HL-60 (cell line): ENCODE results near the gene USP6.

Source experiments
- DNase-seq, 2 experiments: peaks; one replicate each; pipeline ENCODE4 v3.0.0-alpha.2; 2010 to 2020; ENCODE audit warnings: low read depth in 1 of 2, low spot score in 1 of 2
- H3K27ac ChIP-seq: fragments of 250-450 bp; sonication (Bioruptor Pico); replicated peaks from 2 replicates; pipeline ENCODE4 v1.5.1; 2020; ENCODE audit warnings: mild to moderate bottlenecking, moderate library complexity
- H3K27me3 ChIP-seq: fragments of 250-450 bp; sonication (Bioruptor Pico); 2 replicates; pipeline ENCODE4 v1.5.1; 2021; ENCODE audit warnings: mild to moderate bottlenecking, moderate library complexity; ENCODE audit not compliant: insufficient read depth, poor library complexity, severe bottlenecking
- H3K4me3 ChIP-seq: replicated peaks from 2 replicates; pipeline ENCODE4 v1.5.1; 2011; ENCODE audit warnings: mild to moderate bottlenecking, control low read depth, low read length; ENCODE audit not compliant: insufficient read depth
- GABPA ChIP-seq: IDR thresholded peaks from 2 replicates; pipeline ENCODE4 v1.6.1; 2012; ENCODE audit warnings: low read depth
- POLR2AphosphoS5 ChIP-seq: IDR thresholded peaks from 2 replicates; pipeline ENCODE4 v1.6.1; 2012; ENCODE audit warnings: low read depth
- SPI1 ChIP-seq: IDR thresholded peaks from 2 replicates; pipeline ENCODE4 v1.6.1; 2012; ENCODE audit warnings: low read depth, mild to moderate bottlenecking, borderline replicate concordance
- TF ChIP-seq, protein P1 (sequence below): IDR thresholded peaks from one replicate; pipeline ENCODE4 v1.5.1; 2011; ENCODE audit warnings: low read length, control low read depth, inconsistent platforms; ENCODE audit not compliant: insufficient read depth
- TF ChIP-seq, protein P2 (sequence below): IDR thresholded peaks from 2 replicates; pipeline ENCODE4 v1.6.1; 2012; ENCODE audit warnings: low read depth; ENCODE audit not compliant: insufficient replicate concordance

USP6 gene

DNA sequence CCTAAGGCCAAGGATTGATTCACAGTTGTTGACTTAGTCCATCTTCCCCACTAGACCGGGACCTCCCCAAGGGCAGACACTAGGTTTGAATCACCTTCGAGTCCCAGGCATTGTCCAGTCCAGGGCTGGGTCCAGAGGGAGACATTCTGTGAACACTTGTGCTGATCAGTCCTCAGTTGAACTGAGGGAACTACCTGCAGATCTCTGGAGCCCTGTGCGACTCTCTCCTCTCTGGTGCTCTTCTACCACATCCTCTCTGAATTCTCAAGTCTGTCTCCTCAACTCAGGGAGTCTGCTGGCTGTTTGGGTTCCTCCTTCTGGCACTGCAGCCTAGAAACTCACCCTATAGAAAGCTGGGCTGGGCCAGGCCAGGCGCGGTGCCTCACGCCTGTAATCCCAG, 15.0 kb upstream of the USP6 start:
- no peaks in the 10 kb centered on the region for H3K27me3 ChIP-seq
- no peak overlapping the region for H3K27ac ChIP-seq
- H3K4me3 ChIP-seq, result no peak overlapping the region
- DNase-seq, result no peak
- TF ChIP-seq GABPA, result no peak
- no peak for TF ChIP-seq POLR2AphosphoS5
- TF ChIP-seq, protein P1, sequence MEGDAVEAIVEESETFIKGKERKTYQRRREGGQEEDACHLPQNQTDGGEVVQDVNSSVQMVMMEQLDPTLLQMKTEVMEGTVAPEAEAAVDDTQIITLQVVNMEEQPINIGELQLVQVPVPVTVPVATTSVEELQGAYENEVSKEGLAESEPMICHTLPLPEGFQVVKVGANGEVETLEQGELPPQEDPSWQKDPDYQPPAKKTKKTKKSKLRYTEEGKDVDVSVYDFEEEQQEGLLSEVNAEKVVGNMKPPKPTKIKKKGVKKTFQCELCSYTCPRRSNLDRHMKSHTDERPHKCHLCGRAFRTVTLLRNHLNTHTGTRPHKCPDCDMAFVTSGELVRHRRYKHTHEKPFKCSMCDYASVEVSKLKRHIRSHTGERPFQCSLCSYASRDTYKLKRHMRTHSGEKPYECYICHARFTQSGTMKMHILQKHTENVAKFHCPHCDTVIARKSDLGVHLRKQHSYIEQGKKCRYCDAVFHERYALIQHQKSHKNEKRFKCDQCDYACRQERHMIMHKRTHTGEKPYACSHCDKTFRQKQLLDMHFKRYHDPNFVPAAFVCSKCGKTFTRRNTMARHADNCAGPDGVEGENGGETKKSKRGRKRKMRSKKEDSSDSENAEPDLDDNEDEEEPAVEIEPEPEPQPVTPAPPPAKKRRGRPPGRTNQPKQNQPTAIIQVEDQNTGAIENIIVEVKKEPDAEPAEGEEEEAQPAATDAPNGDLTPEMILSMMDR, result no peak
- TF ChIP-seq, protein P2, sequence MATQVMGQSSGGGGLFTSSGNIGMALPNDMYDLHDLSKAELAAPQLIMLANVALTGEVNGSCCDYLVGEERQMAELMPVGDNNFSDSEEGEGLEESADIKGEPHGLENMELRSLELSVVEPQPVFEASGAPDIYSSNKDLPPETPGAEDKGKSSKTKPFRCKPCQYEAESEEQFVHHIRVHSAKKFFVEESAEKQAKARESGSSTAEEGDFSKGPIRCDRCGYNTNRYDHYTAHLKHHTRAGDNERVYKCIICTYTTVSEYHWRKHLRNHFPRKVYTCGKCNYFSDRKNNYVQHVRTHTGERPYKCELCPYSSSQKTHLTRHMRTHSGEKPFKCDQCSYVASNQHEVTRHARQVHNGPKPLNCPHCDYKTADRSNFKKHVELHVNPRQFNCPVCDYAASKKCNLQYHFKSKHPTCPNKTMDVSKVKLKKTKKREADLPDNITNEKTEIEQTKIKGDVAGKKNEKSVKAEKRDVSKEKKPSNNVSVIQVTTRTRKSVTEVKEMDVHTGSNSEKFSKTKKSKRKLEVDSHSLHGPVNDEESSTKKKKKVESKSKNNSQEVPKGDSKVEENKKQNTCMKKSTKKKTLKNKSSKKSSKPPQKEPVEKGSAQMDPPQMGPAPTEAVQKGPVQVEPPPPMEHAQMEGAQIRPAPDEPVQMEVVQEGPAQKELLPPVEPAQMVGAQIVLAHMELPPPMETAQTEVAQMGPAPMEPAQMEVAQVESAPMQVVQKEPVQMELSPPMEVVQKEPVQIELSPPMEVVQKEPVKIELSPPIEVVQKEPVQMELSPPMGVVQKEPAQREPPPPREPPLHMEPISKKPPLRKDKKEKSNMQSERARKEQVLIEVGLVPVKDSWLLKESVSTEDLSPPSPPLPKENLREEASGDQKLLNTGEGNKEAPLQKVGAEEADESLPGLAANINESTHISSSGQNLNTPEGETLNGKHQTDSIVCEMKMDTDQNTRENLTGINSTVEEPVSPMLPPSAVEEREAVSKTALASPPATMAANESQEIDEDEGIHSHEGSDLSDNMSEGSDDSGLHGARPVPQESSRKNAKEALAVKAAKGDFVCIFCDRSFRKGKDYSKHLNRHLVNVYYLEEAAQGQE, result no peak
- TF ChIP-seq SPI1, result no peak

- peak in 1 of 2 experiments; percentile 3 for DNase-seq
- no peak overlapping the region for H3K27ac ChIP-seq
Observed at GRCh38 chr17:5110816-5111215, 5.0 kb upstream of the USP6 start.

DNA sequence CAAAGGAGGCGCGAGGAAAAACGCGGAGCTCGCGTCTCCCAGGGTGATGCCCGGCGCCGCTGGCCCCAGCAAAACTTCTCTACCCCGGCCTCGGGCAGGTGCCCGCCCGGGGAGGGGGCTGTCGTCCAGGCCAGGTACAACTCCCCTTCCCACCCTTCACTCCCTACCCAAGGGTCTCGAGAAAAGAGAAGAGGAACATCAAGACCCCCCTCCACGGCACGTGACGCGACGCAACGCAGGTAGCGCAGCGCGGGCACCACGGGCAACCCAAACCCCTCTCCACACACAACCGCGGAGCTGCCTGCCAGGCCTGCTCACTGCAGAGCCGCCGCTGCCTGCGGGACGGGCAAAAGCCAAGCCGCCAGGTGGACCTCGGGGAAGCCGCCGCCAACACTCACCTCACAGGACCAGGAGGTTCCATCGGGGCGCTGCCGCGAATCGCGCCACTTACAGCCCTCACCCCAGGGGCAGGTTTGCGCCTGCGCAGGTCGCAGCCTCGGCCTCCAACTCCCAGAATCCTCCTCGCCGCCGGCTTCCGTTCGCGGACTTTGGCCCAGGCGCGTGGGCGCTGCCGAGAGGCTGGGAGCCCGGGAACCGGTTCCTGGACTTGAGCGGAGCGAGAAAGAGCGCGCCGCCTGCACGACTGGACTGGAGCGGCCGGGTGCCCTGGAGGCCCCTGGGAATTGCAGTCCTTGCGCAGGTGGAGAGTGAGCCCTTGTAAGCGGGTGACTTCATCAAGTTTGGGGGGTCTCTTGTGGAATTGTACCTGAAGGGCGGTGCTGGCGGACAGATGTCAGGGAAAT, 4.2 kb upstream of the USP6 start, which contains the start of gene ZNF232:
TSS of gene ZNF232 (minus strand) at position 477 of the 803 bp plus-strand sequence. CDS start at position 421, 56 bp downstream.
- Histone ChIP-seq H3K27ac (peak within 1 kb of the TSS; percentile 59), H3K4me3 (peak within 1 kb of the TSS; percentile 46)
- TF ChIP-seq POLR2AphosphoS5, result no peak
- 0 out of 2 replicates have a peak, but pooled peaks have one; percentile 36 for TF ChIP-seq GABPA

More at GRCh38 chr17:5110816-5111215, 5.0 kb upstream of the USP6 start:
- Histone ChIP-seq H3K27me3 (no peaks in the 10 kb centered on the region), H3K4me3 (no peak overlapping the region)
- TF ChIP-seq, protein P2, result no peak
- TF ChIP-seq SPI1 (peak; percentile 82), POLR2AphosphoS5 (no peak), GABPA (no peak)
- TF ChIP-seq, protein P1, result no peak

DNA sequence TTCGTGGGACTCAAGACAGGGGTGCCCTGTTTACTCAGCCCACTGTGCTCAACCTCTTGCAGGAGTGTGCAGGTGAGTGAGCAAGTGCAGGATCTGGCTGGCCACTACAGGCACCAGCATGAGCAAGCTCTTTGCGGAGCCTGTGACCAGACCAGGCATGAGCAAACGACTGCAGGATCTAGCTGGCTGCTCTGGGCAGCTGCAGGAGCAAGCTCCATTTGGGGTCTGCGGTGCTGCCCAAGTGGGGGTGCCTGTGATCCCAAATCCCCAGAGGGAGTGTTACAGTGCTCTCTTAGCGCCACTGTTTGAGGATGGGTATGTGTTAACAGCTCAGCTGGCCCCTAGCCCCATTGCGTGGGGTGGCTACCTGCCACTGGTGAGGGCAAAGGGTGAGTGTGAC, 2.4 kb downstream of the USP6 start:
- no peak overlapping the region for H3K4me3 ChIP-seq
- H3K27me3 ChIP-seq, result no peaks in the 10 kb centered on the region
- DNase-seq, result no peak
- no peak overlapping the region for H3K27ac ChIP-seq
- TF ChIP-seq GABPA, result no peak
- no peak for TF ChIP-seq SPI1
- TF ChIP-seq, protein P1, result no peak
- TF ChIP-seq, protein P2, result no peak
- TF ChIP-seq POLR2AphosphoS5, result no peak

More for the DNA sequence above, 4.2 kb upstream of the USP6 start, which contains the start of gene ZNF232:
- no peaks in the 10 kb centered on the region for H3K27me3 ChIP-seq
- DNase-seq, result peak; percentile 65 to 78
